AML-193 (cell line): ENCODE data around the gene MYO10.
"Not testable (repeated sequence)": the region's sequence is repeated elsewhere in the genome, so short reads cannot be mapped to it uniquely, and the experiment has no call there.

Experiments
- DNase-seq, 2 experiments: peaks; one replicate each; lab custom pipeline; 2025; lab: John Stamatoyannopoulos, UW

MYO10 gene

DNA sequence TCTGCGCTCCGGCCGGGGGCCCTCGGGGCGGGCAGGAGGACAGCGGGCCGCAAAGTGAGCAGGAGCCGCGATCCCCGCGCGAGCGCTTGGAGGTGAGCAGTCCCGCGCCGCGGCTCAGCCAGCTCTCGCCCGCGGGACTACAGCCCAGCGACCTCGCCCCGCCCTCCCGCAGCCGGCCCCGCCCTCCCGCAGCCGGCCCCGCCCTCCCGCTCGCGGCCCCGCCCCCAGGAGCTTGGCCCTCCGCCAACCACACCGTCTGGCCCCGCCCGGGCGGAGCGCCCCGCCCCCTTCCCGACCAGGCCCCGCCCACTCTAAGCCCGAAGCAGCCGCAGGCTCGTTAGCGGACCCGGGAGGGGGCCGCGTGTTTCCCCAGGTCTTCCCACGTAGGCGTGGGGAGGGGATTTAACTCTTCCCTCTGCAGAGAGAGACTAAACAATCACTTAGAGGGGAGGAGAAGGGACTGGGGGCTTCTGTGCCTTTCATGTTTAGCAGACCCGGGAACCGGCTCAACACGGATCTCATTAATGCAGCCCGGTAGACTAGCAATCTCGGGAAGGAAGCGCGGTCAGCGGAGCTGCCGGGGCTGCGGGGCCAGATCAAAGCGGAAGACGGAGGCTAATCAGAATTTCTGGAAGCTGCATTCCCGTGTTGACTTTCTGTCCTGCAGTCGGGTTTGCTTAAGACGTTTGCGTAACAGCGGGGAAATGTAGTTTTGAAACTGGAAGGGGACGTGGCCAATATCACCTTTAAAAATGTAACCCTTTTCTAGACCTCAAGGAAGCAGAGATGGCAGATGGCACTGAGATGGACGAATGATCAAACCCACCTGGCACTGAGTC, at the start of gene MYO10:
Gene MYO10 (minus strand): TSS at position 139 of the 839 bp plus-strand sequence. CDS start 480 bp downstream, outside the sequence.
- no peak for DNase-seq

- DNase-seq, result not testable (repeated sequence)
Measured at GRCh38 chr5:16985304-16985703, 49.2 kb upstream of the MYO10 start.

DNA sequence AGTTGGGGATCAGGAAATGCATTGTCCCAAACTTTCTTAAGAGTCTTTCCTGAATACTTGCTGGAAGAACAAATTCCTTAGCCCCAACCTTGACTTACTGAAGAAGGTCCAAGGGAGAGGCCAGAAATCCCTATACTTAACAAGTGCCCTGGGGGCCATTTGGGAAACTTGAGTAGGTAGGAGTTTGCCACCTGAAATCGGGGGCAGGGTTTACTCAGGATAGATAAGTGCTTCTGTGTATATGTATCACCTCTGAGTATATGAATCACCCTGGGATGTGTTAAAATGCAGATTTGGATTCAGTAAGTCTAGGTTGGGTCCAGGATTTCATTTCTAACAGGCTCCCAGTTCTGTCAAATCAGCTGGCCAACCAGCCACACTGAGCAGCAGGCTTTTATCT, 47.9 kb upstream of the MYO10 start:
- no peak for DNase-seq

GRCh38 chr5:16983022-16983639, 47.0 kb upstream of the MYO10 start:
- no peak for DNase-seq

DNA sequence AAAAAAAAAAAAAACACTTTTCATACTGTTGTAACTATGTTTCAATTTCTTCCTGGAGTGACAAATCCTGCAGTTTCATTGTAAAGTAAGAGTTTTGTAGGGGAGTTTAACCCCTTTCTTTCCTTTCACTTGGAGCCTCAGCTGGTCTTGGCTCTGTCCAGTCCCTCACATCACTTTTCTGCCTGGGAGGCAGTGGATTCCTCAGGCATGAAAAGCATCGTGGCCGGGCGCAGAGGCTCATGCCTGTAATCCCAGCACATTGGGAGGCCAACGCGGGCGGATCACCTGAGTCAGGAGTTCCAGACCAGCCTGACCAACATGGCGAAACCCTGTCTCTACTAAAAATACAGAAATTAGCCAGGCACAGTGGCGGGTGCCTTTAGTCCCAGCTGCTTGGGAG, 45.6 kb upstream of the MYO10 start:
- no peak for DNase-seq

DNA sequence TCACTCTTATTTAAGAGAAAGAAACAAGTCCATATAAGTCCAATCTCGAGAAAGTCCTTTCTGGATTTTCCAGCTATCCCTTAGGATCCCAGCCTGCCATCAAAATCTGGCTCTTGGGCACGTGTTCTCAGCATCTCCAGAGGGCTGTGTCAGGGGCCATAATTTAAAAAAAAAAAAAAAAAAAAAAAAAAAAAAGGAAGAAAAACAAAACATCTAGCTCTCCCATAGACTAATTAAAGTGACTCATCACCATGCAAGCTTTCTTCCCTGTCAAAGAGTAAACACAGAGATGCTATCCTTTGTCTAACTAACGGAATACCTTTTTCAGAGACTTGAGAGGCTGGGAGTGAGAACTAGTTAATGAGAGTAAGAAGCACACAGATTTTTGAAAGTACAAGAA, 44.9 kb upstream of the MYO10 start:
- DNase-seq, result no peak

GRCh38 chr5:16978296-16978695, 42.2 kb upstream of the MYO10 start:
- DNase-seq, result no peak

DNA sequence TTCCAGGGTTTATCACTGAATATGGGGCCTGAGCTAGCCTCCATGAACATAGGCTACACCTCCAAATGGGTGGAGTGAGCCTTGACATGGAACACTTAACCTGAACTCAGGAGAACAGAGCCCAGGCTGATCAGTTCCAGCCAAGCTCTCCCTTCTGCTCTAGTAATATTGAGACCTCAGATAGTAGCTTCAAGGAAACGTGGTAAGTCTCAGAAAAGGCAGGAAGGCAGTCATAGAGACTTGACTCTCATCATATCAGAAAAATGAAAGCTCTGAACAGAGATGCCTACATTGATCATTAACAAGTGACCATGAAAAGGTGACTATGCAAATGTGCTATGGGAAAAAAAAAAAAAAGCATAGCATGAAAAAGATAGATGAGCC, 40.5 kb upstream of the MYO10 start:
- DNase-seq, result no peak

DNA sequence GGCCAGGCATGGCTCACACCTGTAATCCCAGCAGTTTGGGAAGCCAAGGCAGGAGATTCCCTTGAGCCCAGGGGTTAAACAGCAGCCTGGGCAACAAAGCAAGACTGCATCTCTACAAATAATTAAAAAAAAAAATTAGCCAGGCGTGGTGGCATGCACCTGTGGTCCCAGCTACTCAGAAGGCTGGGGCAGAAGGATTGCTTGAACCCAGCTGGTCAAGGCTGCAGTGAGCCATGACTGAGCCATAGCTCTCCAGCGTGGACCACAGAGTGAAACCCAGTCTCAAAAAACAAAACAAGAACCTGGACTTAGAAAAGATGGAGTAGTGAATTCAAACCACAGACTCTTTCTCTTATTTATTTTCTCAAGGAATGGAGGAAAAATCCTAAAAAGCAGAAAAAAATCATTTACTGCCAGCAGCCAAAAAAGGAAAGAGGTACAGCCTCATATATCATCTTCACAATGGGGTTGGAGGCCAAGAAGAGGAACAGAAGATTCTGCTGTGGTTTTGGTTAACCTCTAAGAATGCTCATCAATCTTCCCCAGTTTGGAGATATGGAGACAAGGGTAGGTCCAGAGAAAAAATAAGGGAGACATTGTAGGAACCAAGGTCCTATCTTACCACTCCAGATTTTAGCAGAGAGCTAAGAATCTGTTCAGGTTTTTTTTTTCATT, 40.0 kb upstream of the MYO10 start:
- DNase-seq, result no peak

- no peak for DNase-seq
Measured at GRCh38 chr5:16974981-16975380, 38.9 kb upstream of the MYO10 start.

DNA sequence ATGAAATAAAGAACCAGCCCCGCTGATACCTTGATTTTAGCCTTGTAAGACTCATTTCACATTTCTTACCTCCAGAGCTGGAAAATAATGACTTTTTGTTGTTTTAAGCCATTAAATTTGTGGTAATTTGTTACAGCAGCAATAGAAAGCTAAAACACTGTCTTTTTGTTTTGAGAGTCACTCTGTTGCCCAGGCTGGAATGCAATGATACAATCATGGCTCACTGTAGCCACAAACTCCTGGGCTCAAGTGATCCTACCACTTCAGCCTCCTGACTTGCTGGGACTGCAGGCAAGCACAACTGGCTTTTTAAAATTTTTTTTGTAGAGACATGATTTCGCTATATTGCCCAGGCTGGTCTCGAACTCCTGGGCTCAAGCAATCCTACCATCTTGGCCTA, 34.7 kb upstream of the MYO10 start:
- no peak for DNase-seq

DNA sequence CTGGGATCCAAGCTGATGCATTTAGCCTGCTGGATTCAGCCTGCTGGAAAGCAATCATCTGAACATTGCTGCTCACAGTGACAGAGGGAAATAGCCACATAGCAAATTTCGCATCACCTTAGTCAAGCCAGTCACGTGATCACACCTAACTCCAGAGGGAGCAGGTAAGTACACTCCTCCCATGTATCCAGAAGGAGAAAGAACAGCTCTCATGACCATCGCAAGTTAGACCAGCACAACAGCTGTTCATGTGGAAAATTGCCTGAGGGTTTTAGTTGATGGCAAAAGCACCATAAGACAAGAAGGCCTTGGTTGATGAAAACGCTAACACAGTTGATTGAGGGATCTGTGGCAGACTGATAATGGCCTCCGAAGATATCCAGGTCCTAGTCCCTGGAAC, 34.2 kb upstream of the MYO10 start:
- DNase-seq, result no peak

- DNase-seq, result no peak
Measured at GRCh38 chr5:16965581-16965980, 29.5 kb upstream of the MYO10 start.

DNA sequence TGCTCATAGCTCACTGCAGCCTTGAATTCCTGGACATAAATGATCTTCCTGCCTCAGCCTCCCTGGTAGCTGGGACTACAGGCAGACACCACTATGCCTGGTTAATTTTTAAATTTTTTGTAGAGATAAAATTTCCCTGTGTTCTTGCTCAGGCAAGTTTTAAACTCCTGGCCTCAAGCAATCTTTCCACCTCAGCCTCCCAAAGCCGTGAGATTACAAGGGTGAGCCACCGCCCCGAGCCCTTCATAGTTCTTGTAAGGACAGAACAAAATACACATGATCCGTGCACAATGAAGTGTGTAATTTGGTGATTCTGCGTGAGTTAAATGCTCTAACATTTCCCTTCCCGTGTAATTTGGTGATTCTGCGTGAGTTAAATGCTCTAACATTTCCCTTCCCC, 27.7 kb upstream of the MYO10 start:
- DNase-seq, result no peak

DNA sequence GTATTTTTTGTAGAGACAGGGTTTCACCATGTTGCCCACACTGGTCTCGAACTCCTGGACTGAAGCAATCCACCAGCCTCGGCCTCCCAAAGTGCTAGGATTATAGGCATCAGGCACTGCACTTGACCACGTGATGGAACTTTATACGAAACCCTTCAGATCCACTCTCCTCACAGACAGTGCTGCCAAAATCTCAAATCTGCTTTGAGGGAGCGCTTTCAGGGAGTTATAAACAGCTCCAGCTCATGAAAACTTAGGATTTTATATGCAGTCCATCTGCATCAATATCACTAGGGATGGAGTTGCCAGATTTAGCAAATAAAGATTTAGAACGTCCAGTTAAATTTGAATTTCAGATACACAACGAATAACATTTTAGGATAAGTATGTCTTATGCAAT, 25.0 kb upstream of the MYO10 start:
- no peak for DNase-seq

- no peak for DNase-seq
Measured at GRCh38 chr5:16957304-16958196, 21.5 kb upstream of the MYO10 start.

- DNase-seq, result no peak
Measured at GRCh38 chr5:16953729-16954128, 17.6 kb upstream of the MYO10 start.

GRCh38 chr5:16952968-16953671, 17.0 kb upstream of the MYO10 start:
- no peak for DNase-seq

- DNase-seq, result no peak
Measured at GRCh38 chr5:16946725-16947124, 10.6 kb upstream of the MYO10 start.

- DNase-seq, result no peak
Measured at GRCh38 chr5:16944816-16945562, 8.9 kb upstream of the MYO10 start.
